ENCODE data around the gene TRMT112.

Gene TRMT112

GRCh38 chr11:64351136-64351631 lies 33.8 kb upstream of the TRMT112 start:
- peaks cover 18% of the 10 kb centered on the region for H3K4me1 ChIP-seq (ENCODE audit: control insufficient read depth, insufficient read depth, low read length)
- H3K9me3 ChIP-seq (ENCODE audit: control insufficient read depth, low read length) = no peaks in the 10 kb centered on the region
- no peak overlapping the region for H3K4me3 ChIP-seq (ENCODE audit: insufficient read depth, low read depth, low read length)
- H3K36me3 ChIP-seq (ENCODE audit: control insufficient read depth, insufficient read depth, low read length) = no peaks in the 10 kb centered on the region
- 93 to 94% methylated on average over 18 of the region's 18 CpGs for WGBS, 2 experiments
- no peaks in the 10 kb centered on the region for H3K27me3 ChIP-seq (ENCODE audit: control insufficient read depth, insufficient read depth, low read length, poor library complexity, severe bottlenecking)
- H3K27ac ChIP-seq (ENCODE audit: insufficient read depth, low read depth, low read length, poor library complexity, severe bottlenecking) = no peak overlapping the region

GRCh38 chr11:64349404-64349803 lies 32.0 kb upstream of the TRMT112 start:
- Histone ChIP-seq H3K9me3 (ENCODE audit: control insufficient read depth, low read length) (no peaks in the 10 kb centered on the region), H3K27me3 (ENCODE audit: control insufficient read depth, insufficient read depth, low read length, poor library complexity, severe bottlenecking) (no peaks in the 10 kb centered on the region), H3K4me1 (ENCODE audit: control insufficient read depth, insufficient read depth, low read length) (peaks cover 13% of the 10 kb centered on the region), H3K36me3 (ENCODE audit: control insufficient read depth, insufficient read depth, low read length) (no peaks in the 10 kb centered on the region), H3K27ac (ENCODE audit: insufficient read depth, low read depth, low read length, poor library complexity, severe bottlenecking) (no peak overlapping the region), H3K4me3 (ENCODE audit: insufficient read depth, low read depth, low read length) (no peak overlapping the region)
- WGBS, 2 experiments = 89 to 90% methylated on average over 11 of the region's 11 CpGs

GRCh38 chr11:64349025-64349387 lies 31.6 kb upstream of the TRMT112 start:
- 92 to 94% methylated on average over 7 of the region's 7 CpGs for WGBS, 2 experiments
- Histone ChIP-seq H3K9me3 (ENCODE audit: control insufficient read depth, low read length) (no peaks in the 10 kb centered on the region), H3K36me3 (ENCODE audit: control insufficient read depth, insufficient read depth, low read length) (no peaks in the 10 kb centered on the region), H3K27me3 (ENCODE audit: control insufficient read depth, insufficient read depth, low read length, poor library complexity, severe bottlenecking) (no peaks in the 10 kb centered on the region), H3K4me3 (ENCODE audit: insufficient read depth, low read depth, low read length) (no peak overlapping the region), H3K27ac (ENCODE audit: insufficient read depth, low read depth, low read length, poor library complexity, severe bottlenecking) (no peak overlapping the region), H3K4me1 (ENCODE audit: control insufficient read depth, insufficient read depth, low read length) (peaks cover 12% of the 10 kb centered on the region)

GRCh38 chr11:64348383-64349024 lies 31.1 kb upstream of the TRMT112 start:
- H3K27ac ChIP-seq (ENCODE audit: insufficient read depth, low read depth, low read length, poor library complexity, severe bottlenecking) = no peak overlapping the region
- H3K4me1 ChIP-seq (ENCODE audit: control insufficient read depth, insufficient read depth, low read length) = peaks cover 7% of the 10 kb centered on the region
- no peaks in the 10 kb centered on the region for H3K27me3 ChIP-seq (ENCODE audit: control insufficient read depth, insufficient read depth, low read length, poor library complexity, severe bottlenecking)
- no peaks in the 10 kb centered on the region for H3K9me3 ChIP-seq (ENCODE audit: control insufficient read depth, low read length)
- H3K4me3 ChIP-seq (ENCODE audit: insufficient read depth, low read depth, low read length) = no peak overlapping the region
- H3K36me3 ChIP-seq (ENCODE audit: control insufficient read depth, insufficient read depth, low read length) = no peaks in the 10 kb centered on the region
- 71 to 74% methylated on average over 14 of the region's 14 CpGs for WGBS, 2 experiments

GRCh38 chr11:64347193-64347867 lies 30.0 kb upstream of the TRMT112 start:
- WGBS, 2 experiments = 81 to 83% methylated on average over 12 of the region's 12 CpGs
- H3K4me1 ChIP-seq (ENCODE audit: control insufficient read depth, insufficient read depth, low read length) = peaks cover 10% of the 10 kb centered on the region
- H3K36me3 ChIP-seq (ENCODE audit: control insufficient read depth, insufficient read depth, low read length) = no peaks in the 10 kb centered on the region
- no peak overlapping the region for H3K27ac ChIP-seq (ENCODE audit: insufficient read depth, low read depth, low read length, poor library complexity, severe bottlenecking)
- H3K9me3 ChIP-seq (ENCODE audit: control insufficient read depth, low read length) = no peaks in the 10 kb centered on the region
- no peak overlapping the region for H3K4me3 ChIP-seq (ENCODE audit: insufficient read depth, low read depth, low read length)
- no peaks in the 10 kb centered on the region for H3K27me3 ChIP-seq (ENCODE audit: control insufficient read depth, insufficient read depth, low read length, poor library complexity, severe bottlenecking)

DNA sequence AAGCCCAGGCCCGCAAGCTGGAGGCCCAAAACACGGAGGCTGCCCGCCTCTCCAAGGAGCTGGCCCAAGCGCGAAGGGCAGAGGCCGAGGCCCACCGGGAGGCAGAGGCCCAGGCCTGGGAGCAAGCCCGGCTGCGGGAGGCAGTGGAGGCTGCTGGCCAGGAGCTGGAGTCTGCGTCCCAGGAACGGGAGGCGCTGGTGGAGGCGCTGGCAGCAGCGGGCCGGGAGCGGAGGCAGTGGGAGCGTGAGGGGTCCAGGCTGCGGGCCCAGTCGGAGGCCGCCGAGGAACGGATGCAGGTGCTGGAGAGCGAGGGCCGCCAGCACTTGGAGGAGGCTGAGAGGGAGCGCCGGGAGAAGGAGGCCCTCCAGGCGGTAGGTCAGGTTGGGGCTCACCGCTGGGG lies 27.4 kb upstream of the TRMT112 start:
- H3K27me3 ChIP-seq (ENCODE audit: control insufficient read depth, insufficient read depth, low read length, poor library complexity, severe bottlenecking) = peaks cover 8% of the 10 kb centered on the region
- no peak overlapping the region for H3K4me3 ChIP-seq (ENCODE audit: insufficient read depth, low read depth, low read length)
- WGBS, 2 experiments = 96% methylated on average over 28 of the region's 28 CpGs
- peaks cover 13% of the 10 kb centered on the region for H3K4me1 ChIP-seq (ENCODE audit: control insufficient read depth, insufficient read depth, low read length)
- H3K27ac ChIP-seq (ENCODE audit: insufficient read depth, low read depth, low read length, poor library complexity, severe bottlenecking) = no peak overlapping the region
- no peaks in the 10 kb centered on the region for H3K9me3 ChIP-seq (ENCODE audit: control insufficient read depth, low read length)
- H3K36me3 ChIP-seq (ENCODE audit: control insufficient read depth, insufficient read depth, low read length) = no peaks in the 10 kb centered on the region

DNA sequence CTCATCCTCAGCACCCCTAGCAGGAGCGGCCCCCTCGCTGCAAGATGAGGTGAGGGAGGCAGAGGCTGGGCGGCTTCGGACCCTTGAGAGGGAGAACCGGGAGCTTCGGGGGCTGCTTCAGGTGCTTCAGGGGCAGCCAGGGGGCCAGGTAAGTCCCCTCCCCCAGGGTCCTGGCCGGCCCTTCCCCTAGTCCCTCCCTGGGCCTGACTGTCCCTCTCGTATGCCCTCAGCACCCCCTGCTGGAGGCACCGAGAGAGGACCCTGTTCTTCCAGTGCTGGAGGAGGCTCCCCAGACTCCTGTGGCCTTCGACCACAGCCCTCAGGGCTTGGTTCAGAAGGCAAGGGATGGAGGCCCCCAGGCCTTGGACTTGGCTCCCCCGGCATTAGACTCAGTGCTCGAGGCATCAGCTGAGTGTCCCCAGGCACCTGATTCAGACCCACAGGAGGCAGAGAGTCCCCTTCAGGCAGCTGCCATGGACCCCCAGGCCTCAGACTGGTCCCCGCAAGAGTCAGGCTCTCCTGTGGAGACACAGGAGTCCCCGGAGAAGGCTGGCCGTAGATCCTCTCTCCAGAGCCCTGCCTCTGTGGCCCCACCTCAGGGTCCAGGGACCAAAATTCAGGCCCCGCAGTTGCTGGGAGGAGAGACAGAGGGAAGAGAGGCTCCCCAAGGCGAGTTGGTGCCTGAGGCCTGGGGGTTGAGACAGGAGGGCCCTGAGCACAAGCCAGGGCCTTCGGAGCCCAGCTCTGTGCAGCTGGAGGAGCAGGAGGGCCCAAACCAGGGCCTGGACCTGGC lies 26.6 kb upstream of the TRMT112 start:
- Histone ChIP-seq H3K4me3 (ENCODE audit: insufficient read depth, low read depth, low read length) (no peak overlapping the region), H3K36me3 (ENCODE audit: control insufficient read depth, insufficient read depth, low read length) (no peaks in the 10 kb centered on the region), H3K27ac (ENCODE audit: insufficient read depth, low read depth, low read length, poor library complexity, severe bottlenecking) (no peak overlapping the region), H3K27me3 (ENCODE audit: control insufficient read depth, insufficient read depth, low read length, poor library complexity, severe bottlenecking) (peaks cover 8% of the 10 kb centered on the region), H3K9me3 (ENCODE audit: control insufficient read depth, low read length) (no peaks in the 10 kb centered on the region), H3K4me1 (ENCODE audit: control insufficient read depth, insufficient read depth, low read length) (peaks cover 13% of the 10 kb centered on the region)
- WGBS, 2 experiments = 86% methylated on average over 18 of the region's 18 CpGs

GRCh38 chr11:64342869-64343745 lies 25.7 kb upstream of the TRMT112 start:
- Histone ChIP-seq H3K27ac (ENCODE audit: insufficient read depth, low read depth, low read length, poor library complexity, severe bottlenecking) (no peak overlapping the region), H3K36me3 (ENCODE audit: control insufficient read depth, insufficient read depth, low read length) (no peaks in the 10 kb centered on the region), H3K27me3 (ENCODE audit: control insufficient read depth, insufficient read depth, low read length, poor library complexity, severe bottlenecking) (peaks cover 8% of the 10 kb centered on the region), H3K9me3 (ENCODE audit: control insufficient read depth, low read length) (no peaks in the 10 kb centered on the region), H3K4me3 (ENCODE audit: insufficient read depth, low read depth, low read length) (peak overlapping the region; percentile 31), H3K4me1 (ENCODE audit: control insufficient read depth, insufficient read depth, low read length) (peaks cover 13% of the 10 kb centered on the region)
- 74 to 76% methylated on average over 29 of the region's 29 CpGs for WGBS, 2 experiments

GRCh38 chr11:64341851-64342791 lies 24.8 kb upstream of the TRMT112 start:
- peaks cover 13% of the 10 kb centered on the region for H3K4me1 ChIP-seq (ENCODE audit: control insufficient read depth, insufficient read depth, low read length)
- peak overlapping the region; percentile 65 for H3K27ac ChIP-seq (ENCODE audit: insufficient read depth, low read depth, low read length, poor library complexity, severe bottlenecking)
- 23 to 25% methylated on average over 55 of the region's 55 CpGs for WGBS, 2 experiments
- H3K9me3 ChIP-seq (ENCODE audit: control insufficient read depth, low read length) = no peaks in the 10 kb centered on the region
- H3K4me3 ChIP-seq (ENCODE audit: insufficient read depth, low read depth, low read length) = peak overlapping the region; percentile 31
- H3K27me3 ChIP-seq (ENCODE audit: control insufficient read depth, insufficient read depth, low read length, poor library complexity, severe bottlenecking) = peaks cover 8% of the 10 kb centered on the region
- no peaks in the 10 kb centered on the region for H3K36me3 ChIP-seq (ENCODE audit: control insufficient read depth, insufficient read depth, low read length)

Measured in ectodermal cell (in vitro differentiated cells).